C4-2B (cell line): ENCODE data around the gene PIP5K1C.

Source experiments
- ZFX ChIP-seq: fragments of 450-650 bp; IDR thresholded peaks from 2 replicates; pipeline ENCODE4 v1.6.1; 2017
- TF ChIP-seq, protein P1 (sequence below): fragments of 450-650 bp; conservative IDR thresholded peaks from 2 replicates; pipeline ENCODE4 v1.5.1; 2017; ENCODE audit warnings: mild to moderate bottlenecking

DNA sequence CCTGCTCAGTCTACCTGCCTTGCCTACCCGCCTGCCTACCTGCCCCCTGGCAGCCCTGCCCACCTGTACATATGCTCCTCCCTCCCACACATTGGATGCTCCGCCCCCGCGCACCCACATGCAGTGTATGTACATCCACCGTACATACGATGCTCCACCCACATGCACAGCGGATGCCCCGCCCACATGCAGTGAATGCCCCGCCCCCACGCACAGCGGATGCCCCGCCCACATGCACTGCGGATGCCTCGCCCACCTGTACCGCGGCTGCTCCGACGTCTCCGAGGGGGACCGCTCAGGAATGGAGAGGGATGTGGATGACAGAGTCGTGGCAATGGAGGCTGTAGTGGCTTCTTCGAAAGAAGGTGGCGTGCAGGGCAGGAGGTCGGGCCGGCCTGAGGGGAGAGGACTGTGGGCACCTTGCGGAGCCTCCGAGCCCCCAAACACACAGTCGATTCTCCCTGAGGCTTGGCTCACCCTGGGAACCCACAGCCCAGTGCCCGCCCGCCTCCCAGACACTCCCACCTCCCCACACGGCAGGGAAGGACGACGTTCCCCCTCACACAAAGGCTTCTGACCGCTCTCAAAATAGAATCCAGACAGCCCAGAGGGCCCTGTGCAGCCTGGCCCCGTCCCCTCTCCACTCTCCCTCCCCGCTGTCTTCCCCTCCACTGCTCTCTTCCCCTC is 57.1 kb downstream of the PIP5K1C start:
- TF ChIP-seq ZFX, result no peak
- TF ChIP-seq, protein P1, sequence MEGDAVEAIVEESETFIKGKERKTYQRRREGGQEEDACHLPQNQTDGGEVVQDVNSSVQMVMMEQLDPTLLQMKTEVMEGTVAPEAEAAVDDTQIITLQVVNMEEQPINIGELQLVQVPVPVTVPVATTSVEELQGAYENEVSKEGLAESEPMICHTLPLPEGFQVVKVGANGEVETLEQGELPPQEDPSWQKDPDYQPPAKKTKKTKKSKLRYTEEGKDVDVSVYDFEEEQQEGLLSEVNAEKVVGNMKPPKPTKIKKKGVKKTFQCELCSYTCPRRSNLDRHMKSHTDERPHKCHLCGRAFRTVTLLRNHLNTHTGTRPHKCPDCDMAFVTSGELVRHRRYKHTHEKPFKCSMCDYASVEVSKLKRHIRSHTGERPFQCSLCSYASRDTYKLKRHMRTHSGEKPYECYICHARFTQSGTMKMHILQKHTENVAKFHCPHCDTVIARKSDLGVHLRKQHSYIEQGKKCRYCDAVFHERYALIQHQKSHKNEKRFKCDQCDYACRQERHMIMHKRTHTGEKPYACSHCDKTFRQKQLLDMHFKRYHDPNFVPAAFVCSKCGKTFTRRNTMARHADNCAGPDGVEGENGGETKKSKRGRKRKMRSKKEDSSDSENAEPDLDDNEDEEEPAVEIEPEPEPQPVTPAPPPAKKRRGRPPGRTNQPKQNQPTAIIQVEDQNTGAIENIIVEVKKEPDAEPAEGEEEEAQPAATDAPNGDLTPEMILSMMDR, result no peak
